Nephron (organoid): ENCODE data around the gene KAT2B.

ENCODE experiments used
- H3K27ac Mint-ChIP-seq, 3 experiments: 2 replicates each; pipeline ENCODE4 v1.8.0; 2020; ENCODE audit warnings: mixed read lengths in 3 of 3, mild to moderate bottlenecking in 2 of 3, moderate library complexity in 1 of 3
- H3K27me3 Mint-ChIP-seq: 2 replicates; pipeline ENCODE4 v1.8.0; 2021; ENCODE audit warnings: low read depth, mild to moderate bottlenecking, moderate library complexity, mixed read lengths
- H3K36me3 Mint-ChIP-seq: 2 replicates; pipeline ENCODE4 v1.8.0; 2020; ENCODE audit warnings: low read depth, mixed read lengths
- H3K4me1 Mint-ChIP-seq: 2 replicates; pipeline ENCODE4 v1.8.0; 2020; ENCODE audit warnings: mixed read lengths
- H3K4me3 Mint-ChIP-seq, 3 experiments: 2 replicates each; pipeline ENCODE4 v1.8.0; 2020; ENCODE audit warnings: mild to moderate bottlenecking in 3 of 3, mixed read lengths in 3 of 3, moderate library complexity in 2 of 3
- H3K9me3 Mint-ChIP-seq: 2 replicates; pipeline ENCODE4 v1.8.0; 2020; ENCODE audit warnings: mixed read lengths
- CTCF ChIP-seq, 3 experiments: fragments of 200-600 bp; sonication (generic); IDR thresholded peaks; one replicate each; pipeline ENCODE4 v1.5.0; 2021; ENCODE audit warnings: antibody characterized with exemption in 3 of 3; ENCODE audit not compliant: unreplicated experiment in 3 of 3

KAT2B gene

GRCh38 chr3:20181276-20181675 is 141.0 kb downstream of the KAT2B start:
- H3K27ac Mint-ChIP-seq = no peak overlapping the region
- H3K4me3 Mint-ChIP-seq = no peak overlapping the region
- H3K9me3 Mint-ChIP-seq = no peaks in the 10 kb centered on the region
- H3K4me1 Mint-ChIP-seq = no peaks in the 10 kb centered on the region
- H3K36me3 Mint-ChIP-seq = peaks cover 18% of the 10 kb centered on the region
- H3K27me3 Mint-ChIP-seq = no peaks in the 10 kb centered on the region
- TF ChIP-seq CTCF (IDR thresholded peaks at IDR 0.05; ENCODE audit: unreplicated experiment in 3 of 3) = no peak

GRCh38 chr3:20182206-20182605 is 142.0 kb downstream of the KAT2B start:
- Mint-ChIP-seq H3K4me3 (no peak overlapping the region), H3K27ac (no peak overlapping the region), H3K4me1 (no peaks in the 10 kb centered on the region), H3K9me3 (no peaks in the 10 kb centered on the region), H3K36me3 (peaks cover 18% of the 10 kb centered on the region), H3K27me3 (no peaks in the 10 kb centered on the region)
- no peak for TF ChIP-seq CTCF (IDR thresholded peaks at IDR 0.05; ENCODE audit: unreplicated experiment in 3 of 3)

- H3K27me3 Mint-ChIP-seq = no peaks in the 10 kb centered on the region
- H3K9me3 Mint-ChIP-seq = no peaks in the 10 kb centered on the region
- no peaks in the 10 kb centered on the region for H3K4me1 Mint-ChIP-seq
- H3K27ac Mint-ChIP-seq = no peak overlapping the region
- no peak for TF ChIP-seq CTCF (IDR thresholded peaks at IDR 0.05; ENCODE audit: unreplicated experiment in 3 of 3)
- H3K36me3 Mint-ChIP-seq = peaks cover 2% of the 10 kb centered on the region
- no peak overlapping the region for H3K4me3 Mint-ChIP-seq
These were observed 145.1 kb downstream of the KAT2B start for GRCh38 chr3:20185331-20185678.

DNA sequence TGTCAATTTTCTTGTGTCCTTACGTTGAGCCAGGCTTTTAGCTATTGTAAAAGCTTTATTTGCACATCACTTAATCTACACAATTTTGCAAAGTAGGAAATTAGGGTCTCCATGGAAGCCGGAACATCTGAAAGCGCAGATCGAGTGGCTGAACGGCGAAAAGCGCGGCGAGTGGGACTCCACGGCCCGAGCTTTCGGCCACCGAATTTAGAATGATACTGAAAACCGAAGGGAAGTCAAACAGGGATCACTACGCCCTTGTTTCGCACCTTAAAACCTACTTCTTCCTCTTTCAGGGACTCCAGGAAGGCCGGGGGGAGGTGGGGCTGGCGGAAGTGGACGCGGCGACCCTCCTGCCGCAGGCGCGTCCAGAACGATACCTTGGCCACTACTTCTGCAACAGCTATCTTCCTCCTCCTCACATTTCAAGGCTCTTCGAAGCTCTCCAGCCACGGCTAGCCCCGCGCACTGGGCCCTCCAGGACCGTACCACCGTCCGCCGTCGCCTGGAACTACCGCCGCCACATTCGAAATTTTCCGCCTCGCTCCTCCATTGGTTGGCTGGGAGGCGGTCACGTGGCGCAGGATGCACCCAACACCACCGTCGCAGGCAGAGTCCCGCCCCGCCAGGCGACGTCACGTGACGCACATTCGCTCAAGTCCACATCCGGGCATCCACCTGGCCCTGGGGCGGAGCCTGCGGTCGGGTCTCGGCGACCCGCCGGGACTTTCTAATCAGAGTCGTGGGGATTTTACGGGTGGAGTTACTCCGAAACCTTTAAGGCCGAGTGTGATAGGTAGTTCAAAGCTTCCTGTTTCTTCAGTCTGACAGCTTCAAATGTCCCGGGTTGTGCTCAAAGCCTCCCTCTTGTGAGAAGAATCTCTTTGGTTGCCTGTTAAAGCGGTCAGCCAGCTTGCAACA is 145.7 kb downstream of the KAT2B start, which contains the start of gene SGO1:
Gene SGO1, minus strand, starts transcription at position 528 of the 921 bp plus-strand sequence. CDS start 2,179 bp downstream, outside the sequence.
- no peak for TF ChIP-seq CTCF (IDR thresholded peaks at IDR 0.05; ENCODE audit: unreplicated experiment in 3 of 3)
- Mint-ChIP-seq H3K9me3 (no peaks in the 10 kb centered on the region), H3K27ac (no peak within 1 kb of the TSS), H3K27me3 (no peaks in the 10 kb centered on the region), H3K4me3 (no peak within 1 kb of the TSS), H3K4me1 (no peaks in the 10 kb centered on the region), H3K36me3 (no peaks in the 10 kb centered on the region)

DNA sequence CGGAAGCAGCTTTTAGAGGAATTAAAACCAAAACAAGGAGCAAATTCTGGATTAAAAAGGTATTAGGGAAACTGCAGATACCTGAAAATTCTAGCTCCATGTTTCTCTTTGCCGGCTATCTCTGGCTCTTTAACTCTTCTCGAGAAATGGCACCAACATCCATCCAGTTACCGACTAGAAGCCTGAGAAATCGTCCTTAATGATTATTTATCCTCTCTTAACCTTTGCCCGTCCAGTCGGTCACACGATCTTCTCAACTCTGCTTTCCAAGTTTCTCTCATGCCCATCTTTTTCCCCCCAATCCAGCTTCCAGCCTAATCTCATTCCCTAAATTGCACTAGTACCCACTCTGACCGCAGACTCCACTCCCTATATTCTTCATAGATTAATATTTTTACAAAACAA is 146.4 kb downstream of the KAT2B start:
- Mint-ChIP-seq H3K9me3 (no peaks in the 10 kb centered on the region), H3K27ac (no peak overlapping the region), H3K36me3 (no peaks in the 10 kb centered on the region), H3K27me3 (no peaks in the 10 kb centered on the region), H3K4me1 (no peaks in the 10 kb centered on the region), H3K4me3 (no peak overlapping the region)
- no peak for TF ChIP-seq CTCF (IDR thresholded peaks at IDR 0.05; ENCODE audit: unreplicated experiment in 3 of 3)

GRCh38 chr3:20190991-20191390 is 150.7 kb downstream of the KAT2B start:
- Mint-ChIP-seq H3K36me3 (no peaks in the 10 kb centered on the region), H3K9me3 (no peaks in the 10 kb centered on the region), H3K27me3 (no peaks in the 10 kb centered on the region), H3K27ac (no peak overlapping the region), H3K4me1 (no peaks in the 10 kb centered on the region), H3K4me3 (no peak overlapping the region)
- TF ChIP-seq CTCF (IDR thresholded peaks at IDR 0.05; ENCODE audit: unreplicated experiment in 3 of 3) = no peak
